WTC11 (cell line): ENCODE measurements around the gene SCUBE1. TPM values are rescaled to one million over a fixed set of nuclear protein-coding genes. Genes with fewer than 3 reads are reported as not detected.

ENCODE experiments used
- ATAC-seq: fragments of 200-7000 bp; cut with Tn5 transposase; 2 replicates; pipeline ENCODE4 v1.10.0; 2021; ENCODE audit warnings: mild to moderate bottlenecking, moderate library complexity
- CTCF ChIA-PET: fragments of 300-600 bp; sonication (Branson Sonifier 250); formaldehyde crosslinking; loops from one replicate; lab custom pipeline; 2021; ENCODE audit warnings: antibody characterized with exemption; lab: Charles Lee
- POLR2A ChIA-PET: fragments of 350-600 bp; sonication (Branson Sonifier 250); formaldehyde crosslinking; loops from one replicate; lab custom pipeline; 2021; ENCODE audit warnings: antibody characterized with exemption; lab: Charles Lee
- DNase-seq: peaks from one replicate; pipeline ENCODE4 v3.0.0; 2021; ENCODE audit warnings: low spot score
- H3K27ac Mint-ChIP-seq: 2 replicates; pipeline ENCODE4 v1.8.0; 2021; ENCODE audit warnings: mixed read lengths
- H3K27me3 Mint-ChIP-seq: 2 replicates; pipeline ENCODE4 v1.8.0; 2021; ENCODE audit warnings: low read depth, mild to moderate bottlenecking, moderate library complexity, mixed read lengths
- H3K36me3 Mint-ChIP-seq: 2 replicates; pipeline ENCODE4 v1.8.0; 2021; ENCODE audit warnings: mixed read lengths
- H3K4me1 Mint-ChIP-seq: 2 replicates; pipeline ENCODE4 v1.8.0; 2022; ENCODE audit warnings: mixed read lengths
- H3K4me3 Mint-ChIP-seq: 2 replicates; pipeline ENCODE4 v1.8.0; 2021; ENCODE audit warnings: mild to moderate bottlenecking, moderate library complexity, mixed read lengths
- H3K9me3 Mint-ChIP-seq: 2 replicates; pipeline ENCODE4 v1.8.0; 2021; ENCODE audit warnings: mixed read lengths
- ATF1 ChIP-seq: sonication (generic); formaldehyde crosslinking; IDR thresholded peaks from 2 replicates; pipeline ENCODE4 v1.8.1; 2023; ENCODE audit warnings: mild to moderate bottlenecking, moderate library complexity, missing genetic modification reagents
- CBFB ChIP-seq: sonication (generic); formaldehyde crosslinking; IDR thresholded peaks from 2 replicates; pipeline ENCODE4 v1.8.1; 2022; ENCODE audit warnings: mild to moderate bottlenecking, low read depth, missing genetic modification reagents
- CREM ChIP-seq: sonication (generic); formaldehyde crosslinking; IDR thresholded peaks from 2 replicates; pipeline ENCODE4 v1.8.1; 2022; ENCODE audit warnings: mild to moderate bottlenecking, missing genetic modification reagents, moderate library complexity
- ESRRA ChIP-seq: sonication (generic); formaldehyde crosslinking; IDR thresholded peaks from 2 replicates; pipeline ENCODE4 v1.8.1; 2022; ENCODE audit warnings: mild to moderate bottlenecking, missing genetic modification reagents, borderline replicate concordance
- FOXJ3 ChIP-seq: sonication (generic); formaldehyde crosslinking; IDR thresholded peaks from 2 replicates; pipeline ENCODE4 v1.9.0; 2021; ENCODE audit warnings: missing genetic modification reagents, mild to moderate bottlenecking, borderline replicate concordance
- FOXK1 ChIP-seq: sonication (generic); formaldehyde crosslinking; IDR thresholded peaks from 2 replicates; pipeline ENCODE4 v1.8.0; 2022; ENCODE audit warnings: mild to moderate bottlenecking, moderate library complexity, missing genetic modification reagents
- GABPB1 ChIP-seq: sonication (generic); formaldehyde crosslinking; IDR thresholded peaks from 2 replicates; pipeline ENCODE4 v1.8.1; 2023; ENCODE audit warnings: mild to moderate bottlenecking, missing genetic modification reagents
- MXD4 ChIP-seq: fragments of 250-450 bp; sonication (Bioruptor Pico); IDR thresholded peaks from 2 replicates; pipeline ENCODE4 v1.8.0; 2021; ENCODE audit warnings: mild to moderate bottlenecking, moderate library complexity, borderline replicate concordance
- MYBL2 ChIP-seq: sonication (generic); formaldehyde crosslinking; IDR thresholded peaks from 2 replicates; pipeline ENCODE4 v1.8.1; 2023; ENCODE audit warnings: mild to moderate bottlenecking, moderate library complexity, missing genetic modification reagents
- NFATC4 ChIP-seq: fragments of 250-450 bp; sonication (Bioruptor Pico); IDR thresholded peaks from 2 replicates; pipeline ENCODE4 v1.9.0; 2021; ENCODE audit warnings: mild to moderate bottlenecking
- NFE2L1 ChIP-seq: sonication (generic); formaldehyde crosslinking; IDR thresholded peaks from 2 replicates; pipeline ENCODE4 v1.8.1; 2023; ENCODE audit warnings: missing genetic modification reagents
- NR1H2 ChIP-seq: sonication (generic); formaldehyde crosslinking; IDR thresholded peaks from 2 replicates; pipeline ENCODE4 v1.9.0; 2021; ENCODE audit warnings: mild to moderate bottlenecking, moderate library complexity, missing genetic modification reagents
- NR3C1 ChIP-seq: sonication (generic); formaldehyde crosslinking; conservative IDR thresholded peaks from 2 replicates; pipeline ENCODE4 v1.8.1; 2023; ENCODE audit warnings: low read depth, mild to moderate bottlenecking, missing genetic modification reagents
- OVOL2 ChIP-seq: fragments of 250-450 bp; sonication (Bioruptor Pico); IDR thresholded peaks from 2 replicates; pipeline ENCODE4 v1.9.0; 2021; ENCODE audit warnings: mild to moderate bottlenecking, borderline replicate concordance
- RELA ChIP-seq: sonication (generic); formaldehyde crosslinking; IDR thresholded peaks from 2 replicates; pipeline ENCODE4 v1.8.1; 2022; ENCODE audit warnings: missing genetic modification reagents, mild to moderate bottlenecking, borderline replicate concordance
- SMAD4 ChIP-seq: sonication (generic); formaldehyde crosslinking; IDR thresholded peaks from 2 replicates; pipeline ENCODE4 v1.8.0; 2022; ENCODE audit warnings: mild to moderate bottlenecking, missing genetic modification reagents
- SP1 ChIP-seq: sonication (generic); formaldehyde crosslinking; conservative IDR thresholded peaks from 2 replicates; pipeline ENCODE4 v1.8.1; 2022; ENCODE audit warnings: missing genetic modification reagents
- TEAD4 ChIP-seq: sonication (generic); formaldehyde crosslinking; IDR thresholded peaks from 2 replicates; pipeline ENCODE4 v1.8.0; 2022; ENCODE audit warnings: mild to moderate bottlenecking, missing genetic modification reagents
- ZNF121 ChIP-seq: sonication (generic); formaldehyde crosslinking; IDR thresholded peaks from 2 replicates; pipeline ENCODE4 v1.8.0; 2023; ENCODE audit warnings: missing genetic modification reagents
- ZNF138 ChIP-seq: sonication (generic); formaldehyde crosslinking; conservative IDR thresholded peaks from 2 replicates; pipeline ENCODE4 v1.8.1; 2022; ENCODE audit warnings: mild to moderate bottlenecking, moderate library complexity, missing genetic modification reagents
- ZNF317 ChIP-seq: sonication (generic); formaldehyde crosslinking; IDR thresholded peaks from 2 replicates; pipeline ENCODE4 v1.8.1; 2023; ENCODE audit warnings: low read depth, mild to moderate bottlenecking, moderate library complexity, missing genetic modification reagents, borderline replicate concordance
- ZNF396 ChIP-seq: fragments of 250-450 bp; sonication (Bioruptor Pico); IDR thresholded peaks from 2 replicates; pipeline ENCODE4 v1.8.0; 2021; ENCODE audit warnings: mild to moderate bottlenecking, moderate library complexity, borderline replicate concordance
- total RNA-seq: library from RNA; stranded (reverse); gene quantifications from 3 replicates; pipeline ENCODE4 v1.2.3, GENCODE V29; 2021
- TF ChIP-seq, protein P1 (sequence below): fragments of 250-450 bp; sonication (Bioruptor Pico); IDR thresholded peaks from 2 replicates; pipeline ENCODE4 v1.8.0; 2021; ENCODE audit warnings: mild to moderate bottlenecking
- TF ChIP-seq, protein P2 (sequence below): fragments of 250-450 bp; sonication (Bioruptor Pico); IDR thresholded peaks from 2 replicates; pipeline ENCODE4 v1.9.0; 2021; ENCODE audit warnings: mild to moderate bottlenecking
- TF ChIP-seq, protein P3 (sequence below): sonication (generic); formaldehyde crosslinking; IDR thresholded peaks from 2 replicates; pipeline ENCODE4 v1.8.1; 2022; ENCODE audit warnings: mild to moderate bottlenecking, moderate library complexity, missing genetic modification reagents
- TF ChIP-seq, protein P4 (sequence below): sonication (generic); formaldehyde crosslinking; IDR thresholded peaks from 2 replicates; pipeline ENCODE4 v1.8.0; 2022; ENCODE audit warnings: mild to moderate bottlenecking, missing genetic modification reagents
- TF ChIP-seq, protein P5 (sequence below): sonication (generic); formaldehyde crosslinking; IDR thresholded peaks from 2 replicates; pipeline ENCODE4 v1.8.1; 2023; ENCODE audit warnings: mild to moderate bottlenecking, missing genetic modification reagents, borderline replicate concordance

SCUBE1 gene
- total RNA-seq, 1 experiment from 2014 or later = 6.9 TPM

DNA sequence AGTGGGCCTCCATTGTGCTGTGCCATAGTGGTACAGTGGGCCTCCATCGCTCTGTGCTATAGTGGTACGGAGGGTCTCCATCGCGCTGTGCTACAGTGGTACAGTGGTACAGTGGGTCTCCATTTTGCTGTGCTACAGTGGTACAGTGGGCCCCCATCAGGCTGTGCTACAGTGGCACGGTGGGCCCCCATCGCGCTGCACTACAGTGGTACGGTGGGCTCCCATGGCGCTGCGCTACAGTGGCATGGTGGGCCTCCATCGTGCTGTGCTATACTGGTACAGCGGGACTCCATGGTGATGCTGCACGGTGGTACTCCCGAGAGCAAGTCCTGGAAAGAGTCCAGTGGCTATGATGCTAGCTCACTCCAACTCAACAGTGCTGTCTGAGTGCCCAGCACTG is 51.8 kb downstream of the SCUBE1 start (continued):
- TF ChIP-seq, protein P1, sequence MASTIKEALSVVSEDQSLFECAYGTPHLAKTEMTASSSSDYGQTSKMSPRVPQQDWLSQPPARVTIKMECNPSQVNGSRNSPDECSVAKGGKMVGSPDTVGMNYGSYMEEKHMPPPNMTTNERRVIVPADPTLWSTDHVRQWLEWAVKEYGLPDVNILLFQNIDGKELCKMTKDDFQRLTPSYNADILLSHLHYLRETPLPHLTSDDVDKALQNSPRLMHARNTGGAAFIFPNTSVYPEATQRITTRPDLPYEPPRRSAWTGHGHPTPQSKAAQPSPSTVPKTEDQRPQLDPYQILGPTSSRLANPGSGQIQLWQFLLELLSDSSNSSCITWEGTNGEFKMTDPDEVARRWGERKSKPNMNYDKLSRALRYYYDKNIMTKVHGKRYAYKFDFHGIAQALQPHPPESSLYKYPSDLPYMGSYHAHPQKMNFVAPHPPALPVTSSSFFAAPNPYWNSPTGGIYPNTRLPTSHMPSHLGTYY (CRISPR knock-in tag) = no peak
- TF ChIP-seq ZNF317 (CRISPR knock-in tag) (no peak), FOXK1 (no peak)
- TF ChIP-seq, all 79 proteins: peak for 0

DNA sequence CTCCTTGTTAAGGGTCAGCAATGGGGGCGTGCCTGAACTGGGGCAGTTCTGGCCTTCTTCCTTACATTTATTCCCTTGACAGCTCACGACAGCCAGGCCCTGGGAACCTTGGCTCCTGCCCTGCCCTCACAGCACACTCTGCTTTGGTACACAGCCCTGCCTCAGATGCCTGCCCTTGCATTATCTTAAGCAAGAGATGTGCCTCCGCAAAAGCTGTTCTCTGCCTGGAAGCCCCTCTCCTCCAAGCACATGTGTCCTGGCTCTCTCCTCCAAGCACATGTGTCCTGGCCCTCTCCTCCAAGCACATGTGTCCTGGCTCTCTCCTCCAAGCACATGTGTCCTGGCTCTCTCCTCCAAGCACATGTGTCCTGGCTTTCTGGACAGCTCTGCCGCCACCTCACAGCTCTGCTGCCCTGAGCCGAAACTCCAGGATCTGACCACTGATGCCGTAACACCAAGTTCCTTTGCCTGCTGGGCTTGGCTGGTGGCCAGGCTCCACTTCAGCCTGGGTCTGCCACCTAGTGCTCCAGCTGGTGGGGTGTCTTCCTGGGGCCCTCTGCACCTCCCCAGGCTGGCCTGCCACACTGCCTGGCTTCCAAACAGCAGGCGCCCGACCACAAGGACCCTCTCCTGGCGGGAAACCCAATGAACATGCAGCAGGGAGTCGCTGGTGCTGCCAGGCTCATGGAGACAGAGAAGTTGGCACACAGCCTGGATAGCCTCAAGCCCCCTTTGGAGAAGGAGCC is 53.0 kb downstream of the SCUBE1 start:
- ChIA-PET CTCF (interaction anchor here (0.8 to 4.2 kb wide), 3 partner anchors 20 to 88 kb away, joined by 3 to 41 read pairs (median 5); partner anchors contain the start of gene SCUBE1), POLR2A (no interaction called here)
- TF ChIP-seq, protein P2, sequence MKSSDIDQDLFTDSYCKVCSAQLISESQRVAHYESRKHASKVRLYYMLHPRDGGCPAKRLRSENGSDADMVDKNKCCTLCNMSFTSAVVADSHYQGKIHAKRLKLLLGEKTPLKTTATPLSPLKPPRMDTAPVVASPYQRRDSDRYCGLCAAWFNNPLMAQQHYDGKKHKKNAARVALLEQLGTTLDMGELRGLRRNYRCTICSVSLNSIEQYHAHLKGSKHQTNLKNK (CRISPR knock-in tag) = no peak
- TF ChIP-seq TEAD4 (CRISPR knock-in tag) = no peak
- no peak for TF ChIP-seq NR1H2
- no peak for TF ChIP-seq NFE2L1 (CRISPR knock-in tag)
- no peak for TF ChIP-seq FOXJ3 (CRISPR knock-in tag)
- no peak for TF ChIP-seq CBFB (CRISPR knock-in tag)
- TF ChIP-seq RELA (CRISPR knock-in tag) = no peak
- no peak for TF ChIP-seq ZNF396 (CRISPR knock-in tag)
- TF ChIP-seq GABPB1 = no peak
- no peak for TF ChIP-seq MYBL2 (CRISPR knock-in tag)
- TF ChIP-seq SMAD4 (CRISPR knock-in tag) = no peak
- no peak for TF ChIP-seq MXD4 (CRISPR knock-in tag)
- no peak for TF ChIP-seq ATF1 (CRISPR knock-in tag)
- no peak for TF ChIP-seq OVOL2 (CRISPR knock-in tag)
- TF ChIP-seq SP1 (CRISPR knock-in tag) = no peak
- TF ChIP-seq, protein P3, sequence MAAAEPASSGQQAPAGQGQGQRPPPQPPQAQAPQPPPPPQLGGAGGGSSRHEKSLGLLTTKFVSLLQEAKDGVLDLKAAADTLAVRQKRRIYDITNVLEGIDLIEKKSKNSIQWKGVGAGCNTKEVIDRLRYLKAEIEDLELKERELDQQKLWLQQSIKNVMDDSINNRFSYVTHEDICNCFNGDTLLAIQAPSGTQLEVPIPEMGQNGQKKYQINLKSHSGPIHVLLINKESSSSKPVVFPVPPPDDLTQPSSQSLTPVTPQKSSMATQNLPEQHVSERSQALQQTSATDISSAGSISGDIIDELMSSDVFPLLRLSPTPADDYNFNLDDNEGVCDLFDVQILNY (CRISPR knock-in tag) = no peak
- no peak for TF ChIP-seq ZNF317 (CRISPR knock-in tag)
- TF ChIP-seq ZNF121 (CRISPR knock-in tag) = no peak
- TF ChIP-seq NFATC4 (CRISPR knock-in tag) = no peak
- no peak for TF ChIP-seq CREM (CRISPR knock-in tag)
- Mint-ChIP-seq H3K4me1 (no peaks in the 10 kb centered on the region), H3K36me3 (no peaks in the 10 kb centered on the region), H3K9me3 (no peaks in the 10 kb centered on the region), H3K27me3 (no peaks in the 10 kb centered on the region), H3K4me3 (no peak overlapping the region), H3K27ac (no peak overlapping the region)
- ATAC-seq (no peak), DNase-seq (no peak)

DNA sequence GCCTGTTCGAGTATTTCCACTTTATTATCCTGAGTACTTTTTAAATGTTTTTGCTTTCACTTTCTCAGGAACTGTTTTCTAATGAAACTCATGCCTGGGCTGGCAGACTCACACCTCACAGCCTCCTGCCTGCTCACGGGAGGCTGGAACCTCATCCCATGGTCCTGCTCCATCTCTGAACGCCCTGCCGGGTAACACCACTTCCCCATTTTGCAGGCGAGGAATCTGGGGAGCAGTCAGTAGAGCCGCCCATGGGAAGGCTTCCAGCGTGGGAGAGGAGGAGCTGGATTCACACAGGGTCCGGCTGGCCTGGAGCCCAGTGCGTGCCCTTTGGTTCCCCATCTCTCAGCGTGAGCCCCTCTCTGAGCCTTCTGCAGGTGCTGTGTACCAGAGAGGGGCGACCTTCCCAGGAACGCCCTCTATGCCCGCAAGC is 53.6 kb downstream of the SCUBE1 start:
- no peaks in the 10 kb centered on the region for H3K36me3 Mint-ChIP-seq
- H3K27ac Mint-ChIP-seq = no peak overlapping the region
- no peaks in the 10 kb centered on the region for H3K9me3 Mint-ChIP-seq
- no peak overlapping the region for H3K4me3 Mint-ChIP-seq
- CTCF ChIA-PET = interaction anchor here (0.8 to 4.2 kb wide), 3 partner anchors 19 to 89 kb away, joined by 3 to 41 read pairs (median 5); partner anchors contain the start of gene SCUBE1
- DNase-seq (no peak), ATAC-seq (no peak)
- POLR2A ChIA-PET = no interaction called here
- no peaks in the 10 kb centered on the region for H3K4me1 Mint-ChIP-seq
- no peaks in the 10 kb centered on the region for H3K27me3 Mint-ChIP-seq
- TF ChIP-seq, protein P4, sequence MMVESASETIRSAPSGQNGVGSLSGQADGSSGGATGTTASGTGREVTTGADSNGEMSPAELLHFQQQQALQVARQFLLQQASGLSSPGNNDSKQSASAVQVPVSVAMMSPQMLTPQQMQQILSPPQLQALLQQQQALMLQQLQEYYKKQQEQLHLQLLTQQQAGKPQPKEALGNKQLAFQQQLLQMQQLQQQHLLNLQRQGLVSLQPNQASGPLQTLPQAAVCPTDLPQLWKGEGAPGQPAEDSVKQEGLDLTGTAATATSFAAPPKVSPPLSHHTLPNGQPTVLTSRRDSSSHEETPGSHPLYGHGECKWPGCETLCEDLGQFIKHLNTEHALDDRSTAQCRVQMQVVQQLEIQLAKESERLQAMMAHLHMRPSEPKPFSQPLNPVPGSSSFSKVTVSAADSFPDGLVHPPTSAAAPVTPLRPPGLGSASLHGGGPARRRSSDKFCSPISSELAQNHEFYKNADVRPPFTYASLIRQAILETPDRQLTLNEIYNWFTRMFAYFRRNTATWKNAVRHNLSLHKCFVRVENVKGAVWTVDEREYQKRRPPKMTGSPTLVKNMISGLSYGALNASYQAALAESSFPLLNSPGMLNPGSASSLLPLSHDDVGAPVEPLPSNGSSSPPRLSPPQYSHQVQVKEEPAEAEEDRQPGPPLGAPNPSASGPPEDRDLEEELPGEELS (CRISPR knock-in tag) = no peak
- TF ChIP-seq OVOL2 (CRISPR knock-in tag) = no peak
- TF ChIP-seq FOXK1 = no peak
- TF ChIP-seq, protein P5, sequence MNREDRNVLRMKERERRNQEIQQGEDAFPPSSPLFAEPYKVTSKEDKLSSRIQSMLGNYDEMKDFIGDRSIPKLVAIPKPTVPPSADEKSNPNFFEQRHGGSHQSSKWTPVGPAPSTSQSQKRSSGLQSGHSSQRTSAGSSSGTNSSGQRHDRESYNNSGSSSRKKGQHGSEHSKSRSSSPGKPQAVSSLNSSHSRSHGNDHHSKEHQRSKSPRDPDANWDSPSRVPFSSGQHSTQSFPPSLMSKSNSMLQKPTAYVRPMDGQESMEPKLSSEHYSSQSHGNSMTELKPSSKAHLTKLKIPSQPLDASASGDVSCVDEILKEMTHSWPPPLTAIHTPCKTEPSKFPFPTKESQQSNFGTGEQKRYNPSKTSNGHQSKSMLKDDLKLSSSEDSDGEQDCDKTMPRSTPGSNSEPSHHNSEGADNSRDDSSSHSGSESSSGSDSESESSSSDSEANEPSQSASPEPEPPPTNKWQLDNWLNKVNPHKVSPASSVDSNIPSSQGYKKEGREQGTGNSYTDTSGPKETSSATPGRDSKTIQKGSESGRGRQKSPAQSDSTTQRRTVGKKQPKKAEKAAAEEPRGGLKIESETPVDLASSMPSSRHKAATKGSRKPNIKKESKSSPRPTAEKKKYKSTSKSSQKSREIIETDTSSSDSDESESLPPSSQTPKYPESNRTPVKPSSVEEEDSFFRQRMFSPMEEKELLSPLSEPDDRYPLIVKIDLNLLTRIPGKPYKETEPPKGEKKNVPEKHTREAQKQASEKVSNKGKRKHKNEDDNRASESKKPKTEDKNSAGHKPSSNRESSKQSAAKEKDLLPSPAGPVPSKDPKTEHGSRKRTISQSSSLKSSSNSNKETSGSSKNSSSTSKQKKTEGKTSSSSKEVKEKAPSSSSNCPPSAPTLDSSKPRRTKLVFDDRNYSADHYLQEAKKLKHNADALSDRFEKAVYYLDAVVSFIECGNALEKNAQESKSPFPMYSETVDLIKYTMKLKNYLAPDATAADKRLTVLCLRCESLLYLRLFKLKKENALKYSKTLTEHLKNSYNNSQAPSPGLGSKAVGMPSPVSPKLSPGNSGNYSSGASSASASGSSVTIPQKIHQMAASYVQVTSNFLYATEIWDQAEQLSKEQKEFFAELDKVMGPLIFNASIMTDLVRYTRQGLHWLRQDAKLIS (CRISPR knock-in tag) = no peak
- no peak for TF ChIP-seq ZNF138 (CRISPR knock-in tag)
- TF ChIP-seq NR3C1 (CRISPR knock-in tag) = no peak
- no peak for TF ChIP-seq ESRRA (CRISPR knock-in tag)
- no peak for TF ChIP-seq CBFB (CRISPR knock-in tag)
